ENCODE data around the gene SLC37A1.

DNA sequence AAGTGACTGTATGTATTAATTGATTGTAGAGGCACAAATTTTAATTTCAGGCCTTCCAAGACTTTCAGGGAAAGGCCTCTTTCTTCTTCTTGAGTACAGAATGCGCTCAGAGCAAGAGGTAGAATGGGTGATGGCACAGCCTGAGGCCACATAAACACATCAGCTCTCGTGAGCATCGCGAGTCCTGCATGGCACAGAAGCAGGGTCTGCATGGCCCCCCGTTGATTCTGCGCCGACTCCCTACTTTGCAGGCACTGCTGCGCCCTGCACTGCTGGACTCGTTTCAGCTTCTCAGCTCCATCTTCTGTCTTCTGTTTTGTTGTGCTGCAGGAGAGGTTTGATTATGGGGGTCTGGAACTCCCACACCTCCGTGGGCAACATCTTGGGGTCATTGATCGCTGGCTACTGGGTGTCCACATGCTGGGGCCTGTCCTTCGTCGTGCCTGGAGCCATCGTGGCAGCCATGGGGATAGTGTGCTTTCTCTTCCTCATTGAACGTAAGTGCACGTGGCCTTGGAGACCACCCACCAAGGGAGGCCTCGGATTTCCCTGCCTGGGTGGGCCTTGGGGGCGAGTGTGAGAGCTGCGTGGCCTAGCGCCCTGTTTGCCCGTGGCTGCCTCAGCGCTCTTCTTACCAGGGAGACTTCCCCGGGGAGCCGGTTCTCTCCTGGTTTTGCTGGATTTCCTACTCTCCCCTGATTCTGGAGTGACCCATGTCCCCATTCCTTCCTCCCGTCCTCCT lies 29.6 kb downstream of the SLC37A1 start:
- no peak for TF ChIP-seq TAF1 (IDR thresholded peaks at IDR 0.05; ENCODE audit: borderline replicate concordance, insufficient read depth, low read length)
- no peak for TF ChIP-seq POLR2AphosphoS5 (IDR thresholded peaks at IDR 0.05; ENCODE audit: low read depth, low read length)
